H9 (cell line): ENCODE results near the gene PPIF. TPM values are rescaled to one million over a fixed set of nuclear protein-coding genes. Genes with fewer than 3 reads are reported as not detected.

Experiments
- DNase-seq: peaks from one replicate; pipeline ENCODE4 v3.0.0-alpha.2; 2017
- H2AFZ ChIP-seq: one replicate; pipeline ENCODE4 v1.6.1; 2013; ENCODE audit warnings: mild to moderate bottlenecking, low read length, control low read depth, moderate library complexity
- H2AK5ac ChIP-seq: 2 replicates; pipeline ENCODE4 v1.6.1; 2013; ENCODE audit warnings: low read length, control low read depth, mixed read lengths; ENCODE audit not compliant: insufficient read length
- H2BK120ac ChIP-seq: one replicate; pipeline ENCODE4 v1.6.1; 2013; ENCODE audit warnings: low read depth, mild to moderate bottlenecking, low read length, control low read depth, inconsistent platforms; ENCODE audit not compliant: poor library complexity, severe bottlenecking
- H2BK12ac ChIP-seq: 2 replicates; pipeline ENCODE4 v1.6.1; 2013; ENCODE audit warnings: low read length, control low read depth, mixed read lengths, low read depth; ENCODE audit not compliant: insufficient read length
- H2BK15ac ChIP-seq: 2 replicates; pipeline ENCODE4 v1.6.1; 2013; ENCODE audit warnings: low read depth, low read length, control low read depth
- H2BK20ac ChIP-seq: one replicate; pipeline ENCODE4 v1.6.1; 2013; ENCODE audit warnings: low read depth, mild to moderate bottlenecking, low read length, control low read depth, inconsistent platforms; ENCODE audit not compliant: poor library complexity, severe bottlenecking
- H2BK5ac ChIP-seq: 2 replicates; pipeline ENCODE4 v1.6.1; 2013; ENCODE audit warnings: low read length, control low read depth, mixed read lengths; ENCODE audit not compliant: insufficient read length
- H3K14ac ChIP-seq: 2 replicates; pipeline ENCODE4 v1.6.1; 2013; ENCODE audit warnings: low read length, control low read depth; ENCODE audit not compliant: insufficient read depth
- H3K18ac ChIP-seq: 2 replicates; pipeline ENCODE4 v1.6.1; 2013; ENCODE audit warnings: low read depth, mild to moderate bottlenecking, mixed read lengths, low read length, control low read depth; ENCODE audit not compliant: insufficient read length
- H3K23ac ChIP-seq: 2 replicates; pipeline ENCODE4 v1.6.1; 2013; ENCODE audit warnings: low read length, control low read depth, mixed read lengths, low read depth; ENCODE audit not compliant: insufficient read length
- H3K23me2 ChIP-seq: 2 replicates; pipeline ENCODE4 v1.6.1; 2013; ENCODE audit warnings: low read depth, mild to moderate bottlenecking, mixed read lengths, low read length, control low read depth; ENCODE audit not compliant: insufficient read length, poor library complexity, severe bottlenecking
- H3K27ac ChIP-seq: 2 replicates; pipeline ENCODE4 v1.5.1; 2013; ENCODE audit warnings: low read length, control low read depth, mixed read lengths, low read depth; ENCODE audit not compliant: insufficient read length
- H3K27me3 ChIP-seq: 2 replicates; pipeline ENCODE4 v1.6.1; 2013; ENCODE audit warnings: low read length, control low read depth, inconsistent platforms; ENCODE audit not compliant: insufficient read depth
- H3K4ac ChIP-seq: 2 replicates; pipeline ENCODE4 v1.6.1; 2013; ENCODE audit warnings: low read depth, mild to moderate bottlenecking, control low read depth, inconsistent platforms, low read length, moderate library complexity
- H3K4me1 ChIP-seq: 2 replicates; pipeline ENCODE4 v1.6.1; 2013; ENCODE audit warnings: low read length, control low read depth, inconsistent platforms; ENCODE audit not compliant: insufficient read depth
- H3K4me2 ChIP-seq: 2 replicates; pipeline ENCODE4 v1.6.1; 2013; ENCODE audit warnings: low read length, control low read depth, mixed read lengths; ENCODE audit not compliant: insufficient read length, insufficient read depth
- H3K56ac ChIP-seq: 2 replicates; pipeline ENCODE4 v1.6.1; 2013; ENCODE audit warnings: low read depth, mild to moderate bottlenecking, mixed read lengths, low read length, control low read depth; ENCODE audit not compliant: insufficient read length
- H3K79me1 ChIP-seq: 2 replicates; pipeline ENCODE4 v1.6.1; 2013; ENCODE audit warnings: low read depth, mild to moderate bottlenecking, moderate library complexity, low read length, control low read depth, inconsistent platforms; ENCODE audit not compliant: insufficient read depth, poor library complexity, severe bottlenecking
- H3K79me2 ChIP-seq: 2 replicates; pipeline ENCODE4 v1.6.1; 2013; ENCODE audit warnings: low read length, control low read depth, inconsistent platforms; ENCODE audit not compliant: insufficient read depth
- H3K9ac ChIP-seq: 2 replicates; pipeline ENCODE4 v1.6.1; 2013; ENCODE audit warnings: low read length, control low read depth, mixed read lengths; ENCODE audit not compliant: insufficient read length; ENCODE audit errors: extremely low read depth
- H3K9me3 ChIP-seq: one replicate; pipeline ENCODE4 v1.6.1; 2013; ENCODE audit warnings: low read depth, low read length, inconsistent platforms; ENCODE audit not compliant: control insufficient read depth
- H3T11ph ChIP-seq: one replicate; pipeline ENCODE4 v1.6.1; 2013; ENCODE audit warnings: mild to moderate bottlenecking, low read length, control low read depth, inconsistent platforms
- H4K20me1 ChIP-seq: one replicate; pipeline ENCODE4 v1.6.1; 2013; ENCODE audit not compliant: control insufficient read depth, insufficient read length, insufficient read depth
- H4K5ac ChIP-seq: 2 replicates; pipeline ENCODE4 v1.6.1; 2013; ENCODE audit warnings: low read depth, mild to moderate bottlenecking, mixed read lengths, low read length, control low read depth; ENCODE audit not compliant: insufficient read length
- H4K8ac ChIP-seq: replicated peaks from 2 replicates; pipeline ENCODE4 v1.6.1; 2013; ENCODE audit warnings: low read length, control low read depth, mixed read lengths, low read depth; ENCODE audit not compliant: insufficient read length
- H4K91ac ChIP-seq: 2 replicates; pipeline ENCODE4 v1.6.1; 2013; ENCODE audit warnings: low read depth, mild to moderate bottlenecking, moderate library complexity, mixed read lengths, low read length, control low read depth; ENCODE audit not compliant: insufficient read length
- H3K27ac Mint-ChIP-seq, 3 experiments: 2 replicates in 2 of 3; 3 replicates in 1 of 3; pipeline ENCODE4 v1.8.0; 2020 to 2021; ENCODE audit warnings: mixed read lengths in 3 of 3, mild to moderate bottlenecking in 1 of 3, moderate library complexity in 1 of 3
- H3K27me3 Mint-ChIP-seq: 2 replicates; pipeline ENCODE4 v1.8.0; 2021; ENCODE audit warnings: low read depth, mild to moderate bottlenecking, moderate library complexity, mixed read lengths
- H3K36me3 Mint-ChIP-seq, 3 experiments: 2 replicates in 2 of 3; 3 replicates in 1 of 3; pipeline ENCODE4 v1.8.0; 2020 to 2021; ENCODE audit warnings: low read depth in 3 of 3, mixed read lengths in 3 of 3; ENCODE audit not compliant: insufficient read depth in 1 of 3
- H3K4me1 Mint-ChIP-seq, 2 experiments: 2 replicates each; pipeline ENCODE4 v1.8.0; 2020; ENCODE audit warnings: mixed read lengths in 2 of 2
- H3K4me3 Mint-ChIP-seq, 2 experiments: 2 replicates in 1 of 2; 3 replicates in 1 of 2; pipeline ENCODE4 v1.8.0; 2020 to 2021; ENCODE audit warnings: mild to moderate bottlenecking in 2 of 2, mixed read lengths in 2 of 2, moderate library complexity in 1 of 2
- H3K9me3 Mint-ChIP-seq, 2 experiments: 2 replicates in 1 of 2; 3 replicates in 1 of 2; pipeline ENCODE4 v1.8.0; 2020; ENCODE audit warnings: mild to moderate bottlenecking in 2 of 2, mixed read lengths in 2 of 2, moderate library complexity in 1 of 2
- WGBS: extraction: QIAGEN DNeasy Blood & Tissue Kit; methylation state at CpG from one replicate; pipeline ENCODE4 v1.1.7; 2013; ENCODE audit warnings: missing lambda C conversion rate, low lambda C conversion rate, mixed read lengths; ENCODE audit not compliant: insufficient read length; ENCODE audit errors: extremely low coverage; 5-methylcytosine and 5-hydroxymethylcytosine counted together
- total RNA-seq: library from RNA; stranded (reverse); gene quantifications from 2 replicates; pipeline ENCODE4 v1.2.1, GENCODE V29; 2021
- TF ChIP-seq, protein P1 (sequence below): fragments of 200-600 bp; sonication (generic); conservative IDR thresholded peaks from 3 replicates; pipeline ENCODE4 v1.8.0; 2021; ENCODE audit warnings: antibody characterized with exemption, mild to moderate bottlenecking

PPIF gene
- total RNA-seq, 1 experiment from 2014 or later, result 79.7 TPM

DNA sequence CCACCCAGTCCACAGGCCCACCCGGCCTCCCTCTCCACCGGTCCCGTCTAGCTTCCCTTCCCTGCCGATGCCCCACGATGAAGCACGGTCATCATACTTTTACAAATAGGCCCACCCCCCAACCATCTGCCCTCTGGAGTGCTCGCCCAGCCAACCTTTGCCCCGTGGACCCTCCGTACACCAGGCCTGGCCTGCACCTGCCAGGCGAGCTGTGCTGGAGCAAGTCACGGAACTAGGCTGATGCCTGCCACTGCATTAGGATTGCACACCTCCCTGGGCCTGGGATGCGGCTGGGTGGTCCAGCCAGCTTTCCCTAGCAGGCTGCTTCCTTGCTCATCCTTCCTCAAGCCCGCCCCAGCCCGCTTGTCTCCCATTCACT lies 44.7 kb downstream of the PPIF start:
- Histone ChIP-seq H3K9ac (no peak overlapping the region), H2AK5ac (no peak overlapping the region), H2BK5ac (no peak overlapping the region), H3T11ph (no peak overlapping the region), H2BK20ac (no peak overlapping the region), H3K79me2 (no peaks in the 10 kb centered on the region), H3K27me3 (no peaks in the 10 kb centered on the region), H3K9me3 (no peaks in the 10 kb centered on the region), H3K4me2 (no peak overlapping the region), H3K79me1 (no peaks in the 10 kb centered on the region), H4K91ac (no peak overlapping the region), H3K4me1 (no peaks in the 10 kb centered on the region), H3K23ac (no peak overlapping the region), H4K8ac (no peak overlapping the region), H3K56ac (no peak overlapping the region), H2BK120ac (no peak overlapping the region), H3K18ac (no peak overlapping the region), H3K14ac (no peak overlapping the region), H4K20me1 (no peaks in the 10 kb centered on the region), H3K23me2 (no peaks in the 10 kb centered on the region), H2AFZ (no peak overlapping the region), H3K4ac (no peak overlapping the region), H4K5ac (no peak overlapping the region), H2BK15ac (no peak overlapping the region), H3K27ac (no peak overlapping the region), H2BK12ac (no peak overlapping the region)
- Mint-ChIP-seq H3K4me3 (no peak overlapping the region), H3K4me1 (no peaks in the 10 kb centered on the region), H3K9me3 (no peaks in the 10 kb centered on the region), H3K27me3 (peaks cover 3% of the 10 kb centered on the region), H3K36me3 (no peaks in the 10 kb centered on the region; a peak in 2 of 7 replicates), H3K27ac (peak overlapping the region in 1 of 3 experiments; percentile 25; a peak in 2 of 7 replicates)
- no CpG with 5 or more reads among the region's 14 CpGs for WGBS
- TF ChIP-seq, protein P1, sequence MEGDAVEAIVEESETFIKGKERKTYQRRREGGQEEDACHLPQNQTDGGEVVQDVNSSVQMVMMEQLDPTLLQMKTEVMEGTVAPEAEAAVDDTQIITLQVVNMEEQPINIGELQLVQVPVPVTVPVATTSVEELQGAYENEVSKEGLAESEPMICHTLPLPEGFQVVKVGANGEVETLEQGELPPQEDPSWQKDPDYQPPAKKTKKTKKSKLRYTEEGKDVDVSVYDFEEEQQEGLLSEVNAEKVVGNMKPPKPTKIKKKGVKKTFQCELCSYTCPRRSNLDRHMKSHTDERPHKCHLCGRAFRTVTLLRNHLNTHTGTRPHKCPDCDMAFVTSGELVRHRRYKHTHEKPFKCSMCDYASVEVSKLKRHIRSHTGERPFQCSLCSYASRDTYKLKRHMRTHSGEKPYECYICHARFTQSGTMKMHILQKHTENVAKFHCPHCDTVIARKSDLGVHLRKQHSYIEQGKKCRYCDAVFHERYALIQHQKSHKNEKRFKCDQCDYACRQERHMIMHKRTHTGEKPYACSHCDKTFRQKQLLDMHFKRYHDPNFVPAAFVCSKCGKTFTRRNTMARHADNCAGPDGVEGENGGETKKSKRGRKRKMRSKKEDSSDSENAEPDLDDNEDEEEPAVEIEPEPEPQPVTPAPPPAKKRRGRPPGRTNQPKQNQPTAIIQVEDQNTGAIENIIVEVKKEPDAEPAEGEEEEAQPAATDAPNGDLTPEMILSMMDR, result no peak
- DNase-seq, result no peak
